ENCODE measurements around the gene DDX54.

DNA sequence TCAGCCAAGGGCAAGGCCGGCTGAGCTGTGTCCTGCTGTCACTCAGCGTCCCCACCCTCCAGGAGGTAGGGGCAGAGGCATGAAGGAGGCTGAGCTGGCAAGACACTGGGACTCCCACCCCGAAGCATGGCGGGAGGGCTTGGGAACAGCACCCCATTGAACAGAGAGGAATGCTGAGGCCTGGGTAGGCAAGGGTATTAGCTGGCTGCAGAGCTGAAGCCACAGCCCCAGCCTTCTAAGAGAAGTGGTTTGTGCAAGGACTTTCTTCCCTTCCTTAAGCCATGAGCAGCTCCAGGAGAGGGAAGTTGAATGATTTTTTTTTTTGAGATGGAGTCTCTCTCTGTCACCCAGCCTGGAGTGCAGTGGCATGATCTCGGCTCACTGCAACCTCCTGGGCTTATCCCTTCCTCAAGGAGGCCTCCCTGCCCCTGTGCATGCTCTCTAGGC lies 42.4 kb downstream of the DDX54 start:
- TF ChIP-seq CTCF (conservative IDR thresholded peaks at IDR 0.05) (no peak), EZH2 (IDR thresholded peaks at IDR 0.05; ENCODE audit: low read depth) (no peak)

Data from PC-9 (cell line).